HG02623 (cell line): ENCODE results near the gene BFSP1.

Experiments used
- ATAC-seq: cut with Tn5 transposase; IDR thresholded peaks from one replicate; pipeline ENCODE4 v1.9.1; 2021; ENCODE audit warnings: moderate library complexity; ENCODE audit not compliant: unreplicated experiment

BFSP1 gene

GRCh38 chr20:17530716-17531664 lies at the start of gene BFSP1:
TSS of gene BFSP1 (minus strand) at chr20:17531379. CDS start at chr20:17531329, 50 bp downstream.
- no peak for ATAC-seq

- no peak for ATAC-seq
These were observed 49.7 kb upstream of the BFSP1 start for GRCh38 chr20:17580895-17581294.

- no peak for ATAC-seq
These were observed 48.3 kb upstream of the BFSP1 start for GRCh38 chr20:17579369-17580039.

GRCh38 chr20:17576215-17576614 lies 45.0 kb upstream of the BFSP1 start:
- no peak for ATAC-seq

- no peak for ATAC-seq
These were observed 42.3 kb upstream of the BFSP1 start for GRCh38 chr20:17573463-17573862.

- ATAC-seq = no peak
These were observed 41.0 kb upstream of the BFSP1 start for GRCh38 chr20:17572034-17572638.

GRCh38 chr20:17571153-17571527 lies 40.0 kb upstream of the BFSP1 start:
- no peak for ATAC-seq

GRCh38 chr20:17570347-17571152 lies 39.4 kb upstream of the BFSP1 start:
- ATAC-seq = peak; percentile 30

- ATAC-seq = peak; percentile 93
These were observed 38.6 kb upstream of the BFSP1 start, which contains the start of gene DSTN for GRCh38 chr20:17569616-17570346. TSS of gene DSTN (plus strand) at chr20:17570075. CDS start at chr20:17570209, 134 bp downstream.

- no peak for ATAC-seq
These were observed 37.9 kb upstream of the BFSP1 start for GRCh38 chr20:17568972-17569521.

- no peak for ATAC-seq
These were observed 37.0 kb upstream of the BFSP1 start for GRCh38 chr20:17568045-17568788.

GRCh38 chr20:17566345-17566744 lies 35.2 kb upstream of the BFSP1 start:
- no peak for ATAC-seq

- ATAC-seq = no peak
These were observed 34.1 kb upstream of the BFSP1 start for GRCh38 chr20:17565169-17565845.

GRCh38 chr20:17562804-17563305 lies 31.7 kb upstream of the BFSP1 start:
- no peak for ATAC-seq

GRCh38 chr20:17560344-17561074 lies 29.3 kb upstream of the BFSP1 start:
- no peak for ATAC-seq

- no peak for ATAC-seq
These were observed 28.2 kb upstream of the BFSP1 start for GRCh38 chr20:17559338-17559737.

- ATAC-seq = no peak
These were observed 27.7 kb upstream of the BFSP1 start for GRCh38 chr20:17558941-17559304.
